Measurements from ENCODE around the gene CRTC1.

CRTC1 gene

DNA sequence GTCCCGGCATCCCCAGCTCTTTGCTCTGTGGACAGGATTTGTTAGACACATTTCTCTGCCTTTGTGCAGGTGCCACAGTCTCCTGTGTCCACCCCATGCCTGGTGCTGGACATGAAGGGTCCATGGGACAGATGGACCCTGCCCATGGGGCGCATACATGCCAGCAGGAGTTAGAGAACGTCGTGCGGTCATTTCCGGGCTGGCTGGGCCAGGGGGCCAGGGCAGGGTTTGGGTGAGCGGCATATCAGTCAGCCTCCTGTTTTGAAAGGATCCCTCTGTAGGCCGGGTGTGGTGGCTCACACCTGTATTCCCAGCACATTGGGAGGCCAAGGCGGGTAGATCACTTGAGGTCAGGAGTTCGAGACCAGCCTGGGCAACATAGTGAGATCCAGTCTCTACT, 35.7 kb upstream of the CRTC1 start:
- TF ChIP-seq GATA3 (IDR thresholded peaks at IDR 0.05; ENCODE audit: low read depth, low read length): no peak
- no peak for TF ChIP-seq GATA2 (IDR thresholded peaks at IDR 0.05; ENCODE audit: low read depth, low read length)

DNA sequence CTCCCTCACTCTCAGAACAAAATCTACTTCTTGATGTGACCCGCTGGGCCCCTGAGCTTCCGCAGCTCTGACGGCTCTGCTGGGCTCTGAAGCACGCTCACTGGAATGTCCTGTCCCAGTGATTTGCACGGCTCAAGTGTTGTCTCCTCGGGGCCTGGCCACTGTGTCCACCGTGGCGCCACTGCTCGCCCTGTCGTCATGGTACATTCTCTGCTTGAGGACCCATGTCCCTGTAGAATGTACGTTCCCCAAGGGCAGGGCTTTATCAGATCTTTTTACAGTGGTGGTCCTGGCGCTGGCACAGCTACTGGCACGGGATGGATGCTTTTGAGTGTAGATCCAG, 34.5 kb upstream of the CRTC1 start:
- TF ChIP-seq GATA2 (IDR thresholded peaks at IDR 0.05; ENCODE audit: low read depth, low read length) (no peak), GATA3 (IDR thresholded peaks at IDR 0.05; ENCODE audit: low read depth, low read length) (no peak)

GRCh38 chr19:18649371-18650020, 34.0 kb upstream of the CRTC1 start:
- TF ChIP-seq GATA2 (IDR thresholded peaks at IDR 0.05; ENCODE audit: low read depth, low read length): no peak
- TF ChIP-seq GATA3 (IDR thresholded peaks at IDR 0.05; ENCODE audit: low read depth, low read length): no peak

GRCh38 chr19:18650021-18650390, 33.5 kb upstream of the CRTC1 start:
- TF ChIP-seq GATA2 (IDR thresholded peaks at IDR 0.05; ENCODE audit: low read depth, low read length) (no peak), GATA3 (IDR thresholded peaks at IDR 0.05; ENCODE audit: low read depth, low read length) (no peak)

GRCh38 chr19:18650468-18651041, 32.9 kb upstream of the CRTC1 start:
- TF ChIP-seq GATA2 (IDR thresholded peaks at IDR 0.05; ENCODE audit: low read depth, low read length): no peak
- TF ChIP-seq GATA3 (IDR thresholded peaks at IDR 0.05; ENCODE audit: low read depth, low read length): no peak

DNA sequence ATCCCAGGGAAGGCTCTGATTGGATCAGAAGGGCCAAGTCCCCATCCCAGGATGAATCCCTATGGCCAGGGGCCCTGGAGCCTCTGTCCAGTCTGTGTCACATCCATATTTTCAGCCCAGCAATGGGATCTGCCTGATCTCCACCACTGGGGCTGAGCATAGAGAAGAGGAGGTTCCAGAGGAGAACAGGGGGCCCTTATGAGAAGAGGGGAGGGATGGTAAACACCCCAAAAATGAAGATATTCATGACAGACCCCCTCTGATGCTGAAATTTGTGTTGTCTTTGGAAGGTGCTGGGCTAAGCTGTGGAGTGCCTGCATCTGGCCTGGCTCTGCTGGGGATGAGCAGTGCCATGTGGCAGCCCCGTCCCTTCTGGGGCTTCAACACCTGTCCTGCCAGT, 32.2 kb upstream of the CRTC1 start:
- TF ChIP-seq GATA2 (IDR thresholded peaks at IDR 0.05; ENCODE audit: low read depth, low read length) (no peak), GATA3 (IDR thresholded peaks at IDR 0.05; ENCODE audit: low read depth, low read length) (no peak)

DNA sequence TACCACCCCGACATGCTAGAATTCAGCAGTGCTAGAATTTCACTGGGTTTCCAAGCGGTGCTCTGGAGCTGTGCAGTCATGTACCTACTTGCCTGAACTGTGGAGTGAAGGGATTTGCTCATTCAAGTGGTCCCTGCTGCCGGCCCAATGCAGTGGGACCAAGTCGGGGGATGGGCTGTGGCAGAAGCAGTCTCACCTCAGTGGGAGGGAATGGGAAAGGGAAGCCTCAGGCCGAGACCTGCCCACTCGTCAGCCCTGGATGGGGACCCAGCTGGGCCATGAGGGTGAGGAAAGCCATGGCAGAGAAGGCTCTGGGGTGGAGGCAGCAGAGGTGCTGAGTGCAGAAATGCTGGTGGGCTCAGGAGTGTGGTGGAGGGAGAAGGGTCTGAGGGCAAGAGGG, 31.7 kb upstream of the CRTC1 start:
- no peak for TF ChIP-seq GATA2 (IDR thresholded peaks at IDR 0.05; ENCODE audit: low read depth, low read length)

- TF ChIP-seq GATA2 (IDR thresholded peaks at IDR 0.05; ENCODE audit: low read depth, low read length) (no peak), GATA3 (IDR thresholded peaks at IDR 0.05; ENCODE audit: low read depth, low read length) (no peak)
Observed at GRCh38 chr19:18653853-18654252, 29.6 kb upstream of the CRTC1 start.

DNA sequence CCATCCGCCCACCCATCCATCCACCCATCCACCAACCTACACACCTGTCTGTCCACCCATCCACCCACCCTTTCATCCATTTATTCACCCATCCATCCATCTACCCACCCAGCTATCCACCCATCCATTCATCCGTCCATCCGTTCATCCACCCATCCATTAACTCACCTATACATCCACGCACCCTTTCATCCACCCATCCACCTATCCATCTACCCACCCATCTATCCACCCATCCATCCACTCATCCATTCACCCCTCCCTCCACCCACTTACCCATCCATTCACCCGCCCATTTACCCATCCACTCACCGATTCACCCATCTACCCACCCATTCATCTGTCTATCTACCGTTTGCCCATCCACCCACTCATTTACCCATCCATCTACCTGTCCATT, 29.0 kb upstream of the CRTC1 start:
- no peak for TF ChIP-seq GATA2 (IDR thresholded peaks at IDR 0.05; ENCODE audit: low read depth, low read length)
- TF ChIP-seq GATA3 (IDR thresholded peaks at IDR 0.05; ENCODE audit: low read depth, low read length): no peak

GRCh38 chr19:18655173-18655844, 28.2 kb upstream of the CRTC1 start:
- TF ChIP-seq GATA2 (IDR thresholded peaks at IDR 0.05; ENCODE audit: low read depth, low read length): no peak
- TF ChIP-seq GATA3 (IDR thresholded peaks at IDR 0.05; ENCODE audit: low read depth, low read length): no peak

GRCh38 chr19:18656337-18657086, 27.0 kb upstream of the CRTC1 start:
- TF ChIP-seq GATA2 (IDR thresholded peaks at IDR 0.05; ENCODE audit: low read depth, low read length) (no peak), GATA3 (IDR thresholded peaks at IDR 0.05; ENCODE audit: low read depth, low read length) (no peak)

- TF ChIP-seq GATA2 (IDR thresholded peaks at IDR 0.05; ENCODE audit: low read depth, low read length) (no peak), GATA3 (IDR thresholded peaks at IDR 0.05; ENCODE audit: low read depth, low read length) (no peak)
Observed at GRCh38 chr19:18657590-18658365, 25.7 kb upstream of the CRTC1 start.

- no peak for TF ChIP-seq GATA3 (IDR thresholded peaks at IDR 0.05; ENCODE audit: low read depth, low read length)
- TF ChIP-seq GATA2 (IDR thresholded peaks at IDR 0.05; ENCODE audit: low read depth, low read length): no peak
Observed at GRCh38 chr19:18658366-18658855, 25.1 kb upstream of the CRTC1 start.
